NCI-H2081 treated with DMSO at 0.1 percent for 48 hours (cell line): Measurements from ENCODE around the gene DPP6.
"Not testable (repeated sequence)": the region's sequence is repeated elsewhere in the genome, so short reads cannot be mapped to it uniquely, and the experiment has no call there.

Experiments
- DNase-seq: peaks from one replicate; lab custom pipeline; 2025; lab: John Stamatoyannopoulos, UW

DPP6 gene

DNA sequence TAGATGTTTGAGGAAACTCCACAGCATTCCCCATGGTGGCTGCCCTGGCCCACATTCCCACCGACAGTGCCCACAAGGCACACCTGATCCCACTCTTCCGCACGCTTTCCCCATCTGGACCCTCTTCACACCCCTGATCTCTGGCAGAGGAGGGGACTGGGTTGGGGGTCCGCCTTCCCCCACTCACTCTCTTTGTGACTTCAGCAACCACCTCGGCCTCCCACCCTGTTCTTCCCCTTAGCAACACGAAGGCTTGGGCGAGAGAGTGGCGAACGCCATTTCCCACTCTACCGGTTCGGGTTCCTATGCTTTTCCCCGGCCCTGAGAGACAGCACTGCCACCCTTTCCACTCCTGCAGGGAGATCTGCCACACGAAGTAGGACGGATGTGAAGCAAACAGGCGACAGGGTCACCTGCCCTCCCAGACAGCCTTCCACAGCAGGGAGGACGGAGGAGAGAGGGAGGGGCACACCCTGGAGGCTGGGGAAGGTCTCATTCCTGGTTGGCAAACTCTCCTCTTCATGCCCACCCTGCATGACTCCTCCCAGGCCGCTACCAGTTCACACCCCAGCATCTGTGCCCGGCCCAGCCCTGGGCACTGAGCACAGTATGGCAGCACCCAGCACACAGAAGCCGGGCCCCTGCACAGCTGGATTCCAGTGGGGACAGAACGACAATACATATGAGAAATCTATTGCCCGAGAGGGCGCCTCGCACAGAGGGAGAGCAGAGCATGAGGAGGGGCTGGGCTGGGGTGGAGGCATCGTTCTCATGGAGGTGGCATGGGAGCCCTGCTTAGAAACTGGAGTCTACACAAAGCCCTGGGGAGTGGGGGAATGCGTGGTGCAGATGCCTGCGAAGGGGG is 857.3 kb downstream of the DPP6 start:
- no peak for DNase-seq

DNA sequence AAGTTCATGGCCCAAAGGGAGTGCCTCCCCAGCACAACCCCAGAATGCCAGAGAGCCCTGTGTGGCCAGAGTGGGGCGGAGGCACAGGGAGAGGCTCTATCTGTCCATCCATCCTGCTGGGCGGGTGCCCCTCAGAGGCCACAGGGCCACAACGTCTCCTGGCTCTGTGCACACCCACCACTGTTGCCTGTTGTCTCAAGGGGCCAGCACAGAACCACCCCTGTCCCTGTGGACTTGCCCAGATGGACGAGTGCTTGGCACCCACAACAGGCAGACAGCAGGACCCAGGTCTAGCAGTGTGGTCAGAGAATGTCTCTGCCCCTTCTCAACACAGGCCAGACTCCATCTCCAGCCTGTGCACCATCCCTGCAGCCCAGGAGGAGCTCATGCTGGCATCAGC is 857.9 kb downstream of the DPP6 start:
- no peak for DNase-seq

DNA sequence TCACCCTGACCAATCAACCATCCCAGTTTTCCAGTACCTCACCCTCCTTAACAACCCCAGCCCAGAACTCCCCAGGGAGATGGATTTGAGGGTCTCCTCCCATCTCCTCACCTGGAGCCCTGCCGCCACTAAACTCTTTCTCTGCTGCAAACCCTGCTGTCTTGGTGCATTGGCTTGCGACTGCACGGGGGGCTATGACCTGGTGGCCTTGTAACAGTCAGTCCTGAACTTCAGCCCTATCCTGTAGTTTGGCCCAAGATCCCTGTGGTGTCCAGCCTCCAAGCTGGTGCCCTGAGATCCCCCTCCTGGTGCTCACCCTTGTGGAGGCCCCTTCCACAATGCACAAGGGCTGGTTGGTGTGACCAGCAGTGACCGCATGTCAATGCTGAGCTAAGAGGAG is 858.8 kb downstream of the DPP6 start:
- no peak for DNase-seq

DNA sequence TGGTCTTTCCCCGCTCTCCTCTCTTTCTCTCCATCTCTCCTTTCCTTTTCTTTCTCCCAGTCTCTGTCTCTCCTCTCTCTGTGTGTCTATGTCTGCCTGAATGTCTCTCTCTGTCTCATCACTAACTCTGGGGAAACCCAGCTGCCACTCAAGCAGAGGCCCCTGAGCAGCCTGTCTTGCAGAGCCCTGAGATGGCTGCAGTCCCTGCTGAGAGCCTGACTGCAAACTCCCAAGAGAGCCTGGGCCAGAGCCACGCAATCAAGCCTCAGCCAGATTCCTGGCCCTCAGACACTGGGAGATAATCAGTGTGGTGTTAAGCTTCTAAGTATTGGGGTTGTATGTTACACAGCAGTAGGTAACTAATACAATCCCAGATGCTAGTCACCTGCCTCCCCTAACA is 859.2 kb downstream of the DPP6 start:
- no peak for DNase-seq

DNA sequence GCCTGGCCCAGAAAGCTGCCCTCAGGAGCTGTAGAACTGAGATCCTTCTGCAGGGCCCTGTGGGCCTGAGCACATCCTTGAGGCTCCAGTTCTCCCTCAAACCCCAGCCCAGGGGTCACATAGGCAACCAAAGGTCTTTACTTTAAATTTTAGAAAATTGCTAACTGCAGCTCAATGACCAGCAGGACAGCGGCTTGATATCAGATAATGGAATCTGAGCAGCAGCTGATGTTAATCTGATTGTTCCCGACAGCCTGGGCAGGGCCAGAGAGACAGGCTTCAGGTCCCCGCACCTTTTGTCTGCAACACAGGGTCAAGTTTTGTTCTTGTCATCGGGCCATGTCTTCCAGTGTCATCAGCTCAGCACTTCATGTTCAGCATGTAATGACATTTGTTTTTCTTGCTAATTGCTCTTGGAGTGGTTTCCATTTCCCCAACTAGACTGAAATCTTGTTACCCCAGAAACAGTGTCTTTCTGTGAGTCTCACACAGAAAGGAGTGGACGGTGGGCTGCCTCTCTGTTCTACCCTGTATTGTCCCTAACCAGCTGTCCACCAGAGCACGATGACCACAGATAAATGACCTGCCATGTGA is 859.8 kb downstream of the DPP6 start:
- no peak for DNase-seq

DNA sequence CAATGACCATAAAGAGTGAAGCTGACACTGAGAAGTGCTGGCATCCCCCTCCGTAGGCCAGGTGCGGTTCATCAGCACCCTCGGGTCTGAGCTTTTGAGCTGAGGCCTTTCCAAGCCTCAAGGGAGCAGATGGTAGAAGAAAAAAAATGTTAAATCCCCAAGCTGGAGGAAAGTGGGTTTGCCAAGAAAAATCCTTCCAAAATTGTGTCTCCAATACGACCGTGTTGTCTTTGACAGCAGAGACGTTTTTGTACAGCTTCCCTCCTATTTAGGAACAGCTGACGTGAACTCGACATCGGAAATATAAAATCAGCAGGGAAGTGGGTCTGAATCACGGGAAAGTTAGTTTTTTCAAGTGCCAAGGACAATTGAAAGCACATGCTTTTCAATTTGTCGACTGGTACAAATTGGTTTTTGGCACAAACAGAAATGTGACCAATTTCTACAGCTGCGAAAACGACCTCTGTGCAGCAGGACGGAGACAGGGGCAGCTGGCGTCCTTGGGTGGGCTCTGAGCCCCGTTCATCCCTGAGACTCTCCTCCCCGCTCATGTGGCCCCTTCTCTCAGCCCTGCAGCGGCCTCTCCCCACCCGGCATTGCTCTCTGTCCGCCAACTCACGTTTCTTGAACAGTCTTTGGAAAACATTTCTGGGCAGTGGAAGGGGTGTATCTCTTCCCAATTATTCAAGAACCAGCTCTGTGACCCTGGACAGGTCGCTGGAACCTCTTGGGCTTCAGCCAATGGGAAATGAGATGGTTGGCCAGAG is 860.9 kb downstream of the DPP6 start:
- DNase-seq: no peak

DNA sequence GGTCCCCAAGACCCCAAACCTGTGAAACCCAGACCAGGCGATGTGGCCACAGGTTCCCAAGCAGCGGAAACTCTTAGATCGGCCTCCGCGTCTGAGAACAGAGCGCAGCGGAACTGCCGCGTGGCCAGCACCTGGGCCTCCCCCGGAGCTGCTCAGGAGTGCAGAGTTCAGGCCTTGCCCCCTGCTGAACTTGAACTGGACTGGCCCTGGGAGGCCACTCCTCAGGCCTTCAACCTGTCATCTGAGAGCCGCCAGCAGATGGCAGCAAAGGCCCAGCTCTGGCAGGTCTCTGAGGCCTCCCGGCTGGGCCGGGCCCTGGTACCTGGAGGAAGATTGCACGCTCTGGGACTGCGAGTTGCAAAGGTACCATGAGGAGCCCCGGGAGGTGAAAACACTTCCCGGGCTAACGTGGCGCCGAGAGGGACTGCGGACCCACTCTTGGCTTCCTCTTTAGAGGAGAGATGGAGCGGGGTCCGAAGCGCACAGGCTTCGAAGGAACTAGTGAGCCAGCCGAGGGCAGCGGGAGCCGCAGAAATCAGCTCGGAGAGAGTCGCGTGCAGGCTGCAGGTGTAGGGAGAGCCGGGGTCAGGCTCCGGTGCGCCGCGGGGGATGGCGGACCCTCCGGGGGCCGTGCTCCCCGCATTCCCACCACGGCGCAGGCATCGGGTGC is 861.6 kb downstream of the DPP6 start:
- DNase-seq: no peak

DNA sequence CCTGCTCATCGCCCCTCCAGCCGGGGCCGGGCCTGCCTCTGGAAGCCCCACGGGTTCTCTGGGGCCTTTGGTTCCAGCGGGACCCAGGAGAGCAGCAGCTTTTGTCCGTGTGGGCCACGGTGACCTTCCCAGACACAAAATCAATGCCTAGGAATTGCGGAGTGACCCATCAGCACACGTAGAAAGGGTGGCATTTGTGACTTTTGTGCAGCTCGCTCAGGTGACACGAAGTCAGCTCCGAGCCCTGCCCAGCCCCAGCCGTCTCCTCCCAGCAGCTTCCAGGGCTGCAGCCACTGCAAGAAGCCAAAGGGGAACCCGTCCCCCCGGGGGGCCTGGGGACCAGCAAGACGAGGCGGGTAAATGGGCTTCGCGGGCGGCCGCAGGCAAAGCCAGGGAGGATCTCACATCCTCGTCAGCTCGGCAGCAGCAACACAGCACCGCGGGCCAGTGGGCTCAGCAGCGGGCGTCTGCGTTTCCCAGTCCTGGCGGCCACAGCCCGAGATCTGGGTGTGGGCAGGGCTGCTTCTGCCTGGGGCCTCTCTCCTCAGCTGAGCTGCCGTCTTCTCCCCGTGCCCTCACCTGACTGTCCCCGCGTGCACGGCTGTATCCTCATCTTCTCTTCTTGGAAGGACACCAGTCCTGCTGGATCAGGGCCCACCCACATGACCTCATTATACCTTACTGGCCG is 862.3 kb downstream of the DPP6 start:
- no peak for DNase-seq

DNA sequence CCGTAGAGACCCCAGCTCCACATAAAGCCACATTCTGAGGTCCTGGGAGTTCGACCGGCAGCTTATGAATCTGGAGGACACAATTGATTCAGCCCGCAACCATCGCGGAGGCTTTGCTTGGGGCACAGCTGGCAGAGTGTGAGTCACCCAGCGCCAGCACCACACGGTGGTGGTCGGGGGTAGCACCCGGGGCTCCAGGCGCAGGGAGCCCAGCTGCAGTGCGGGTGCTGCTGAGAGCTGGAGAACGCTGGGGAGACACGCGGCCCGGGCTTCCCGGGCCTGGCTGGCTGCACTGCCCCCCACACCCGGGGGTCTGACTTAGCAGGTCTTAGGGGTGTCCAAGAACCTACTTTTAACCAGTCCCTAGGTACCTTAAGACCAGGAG is 862.8 kb downstream of the DPP6 start:
- DNase-seq: no peak

DNA sequence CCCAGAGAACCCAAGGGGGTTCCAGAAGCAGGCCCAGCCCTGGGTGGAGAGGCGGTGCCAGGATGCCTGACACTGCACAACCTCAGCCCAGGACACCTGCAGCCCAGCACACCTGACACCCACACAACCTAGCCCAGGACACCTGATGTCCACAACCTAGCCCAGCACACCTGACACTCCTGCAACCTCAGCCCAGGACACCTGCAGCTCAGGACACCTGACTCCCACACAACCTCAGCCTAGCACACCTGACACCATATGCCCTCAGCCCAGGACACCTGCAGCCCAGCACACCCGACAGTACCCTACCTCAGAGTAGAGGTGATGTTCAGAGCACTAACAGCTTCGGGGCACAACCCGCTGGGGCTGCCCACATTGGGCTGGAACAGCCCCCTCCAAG is 863.4 kb downstream of the DPP6 start:
- DNase-seq: no peak

DNA sequence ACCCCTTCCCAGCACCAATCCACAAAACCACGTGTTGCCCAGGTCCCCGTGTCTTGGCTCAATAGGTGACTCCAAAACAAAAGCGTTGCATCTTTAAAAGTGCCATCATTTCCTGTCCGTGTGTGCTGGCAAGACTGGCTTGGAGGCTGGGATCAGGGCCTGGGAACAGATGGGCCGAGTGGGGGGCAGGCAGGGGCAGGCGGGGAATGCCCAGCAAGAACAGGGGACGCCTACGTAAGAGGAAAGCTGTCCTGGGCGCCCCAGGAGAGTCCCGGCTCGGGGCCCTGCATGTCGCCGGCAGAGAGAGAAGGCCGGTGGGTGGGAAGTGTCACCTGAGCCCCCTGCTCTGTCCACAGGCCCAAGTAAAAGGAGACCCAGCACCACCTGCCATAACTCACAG is 864.2 kb downstream of the DPP6 start:
- DNase-seq: no peak

DNA sequence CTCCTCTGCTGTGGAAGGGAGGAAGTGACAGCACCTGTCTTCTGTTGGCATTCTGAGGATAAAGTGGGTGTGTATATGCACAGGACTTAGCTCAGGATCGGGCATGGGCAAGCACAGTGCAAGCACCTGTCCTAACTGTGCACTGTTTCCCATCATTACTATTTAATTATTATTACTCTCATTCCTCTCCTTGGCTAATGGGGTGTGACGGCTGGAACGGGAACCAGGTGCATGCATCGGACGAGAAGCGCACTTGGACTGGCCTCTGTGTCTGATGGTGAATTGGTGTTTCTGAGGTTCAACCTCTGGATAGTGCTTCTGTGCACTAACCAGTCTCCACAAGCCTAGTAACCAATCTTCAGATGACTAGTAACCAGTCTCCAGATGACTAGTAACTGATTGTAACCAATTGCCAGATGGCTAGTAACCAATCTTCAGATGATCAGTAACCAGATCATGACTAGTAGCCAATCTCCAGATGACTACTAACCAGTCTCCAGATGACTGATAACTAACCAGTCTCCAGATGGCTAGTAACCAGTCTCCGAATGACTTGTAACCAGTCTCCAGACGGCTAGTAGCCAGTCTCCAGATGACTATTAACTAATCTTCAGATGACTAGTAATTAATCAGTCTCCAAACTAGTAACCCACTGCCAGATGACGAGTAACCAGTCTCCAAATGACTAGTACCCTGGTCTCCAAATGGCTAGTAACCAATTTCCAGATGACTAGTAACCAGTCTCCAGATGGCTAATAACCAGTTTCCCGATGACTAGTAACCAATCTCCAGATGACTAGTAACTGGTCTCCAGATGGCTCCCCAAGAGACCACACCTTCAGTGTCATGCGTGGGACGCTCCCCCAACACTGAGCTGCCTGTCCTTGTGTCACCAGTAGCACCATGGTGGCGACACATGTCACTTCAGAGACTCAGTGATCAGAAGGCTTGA is 864.9 kb downstream of the DPP6 start:
- DNase-seq: no peak

DNA sequence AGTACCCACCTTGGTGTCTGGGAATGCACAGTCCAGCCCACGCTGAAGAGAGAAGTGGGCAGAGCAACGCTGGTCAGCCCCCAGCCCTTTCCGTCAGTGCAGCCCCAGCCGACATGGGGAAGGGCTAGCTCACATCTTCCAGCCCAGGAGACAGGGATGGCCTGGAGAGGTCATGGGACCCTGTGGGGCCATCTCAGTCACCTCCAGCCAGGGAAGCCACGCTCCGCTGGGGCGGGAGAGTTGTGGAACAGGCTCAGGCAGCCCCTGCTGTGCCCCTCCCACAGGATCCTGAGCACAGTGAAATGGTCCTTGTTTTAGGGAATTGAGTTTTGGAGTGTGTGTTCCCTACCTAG is 865.6 kb downstream of the DPP6 start:
- no peak for DNase-seq

DNA sequence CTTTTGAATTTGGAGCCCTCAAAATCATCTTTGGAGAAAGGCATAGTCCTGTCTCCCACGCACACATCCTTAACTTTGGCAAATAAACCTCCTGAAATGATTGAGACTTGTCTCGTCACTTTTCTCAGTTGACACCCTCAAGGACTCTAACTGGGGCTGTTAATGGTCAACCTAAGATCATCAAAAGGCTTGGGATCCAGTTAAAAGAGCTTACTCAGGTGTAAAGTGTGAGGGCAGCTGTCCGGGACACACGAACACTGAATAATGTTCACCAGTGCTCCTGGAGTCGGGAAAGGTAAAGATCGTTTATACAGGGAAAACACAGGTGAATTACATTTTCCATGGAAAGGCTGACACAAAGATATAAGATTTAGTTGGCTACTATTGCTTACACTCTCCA is 866.1 kb downstream of the DPP6 start:
- DNase-seq: no peak

DNA sequence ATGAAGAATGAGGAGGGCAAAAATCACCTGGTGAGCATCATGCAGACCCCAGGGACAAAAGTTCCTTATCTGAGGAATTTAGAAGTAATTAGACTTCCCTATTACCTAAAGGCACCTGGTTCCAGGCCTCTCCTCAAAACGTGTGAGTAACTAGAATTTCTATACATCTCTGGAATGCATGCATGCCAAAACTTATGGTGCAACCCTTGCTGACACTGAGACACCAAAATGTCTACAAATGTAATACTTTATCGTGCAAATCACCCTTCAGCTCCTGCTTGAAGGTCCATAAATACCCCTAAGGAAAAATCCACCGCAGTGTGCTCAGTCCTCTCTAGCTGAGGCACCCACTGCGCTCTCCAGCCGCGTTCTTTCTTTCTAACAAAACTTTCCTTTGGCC is 866.5 kb downstream of the DPP6 start:
- DNase-seq: no peak

DNA sequence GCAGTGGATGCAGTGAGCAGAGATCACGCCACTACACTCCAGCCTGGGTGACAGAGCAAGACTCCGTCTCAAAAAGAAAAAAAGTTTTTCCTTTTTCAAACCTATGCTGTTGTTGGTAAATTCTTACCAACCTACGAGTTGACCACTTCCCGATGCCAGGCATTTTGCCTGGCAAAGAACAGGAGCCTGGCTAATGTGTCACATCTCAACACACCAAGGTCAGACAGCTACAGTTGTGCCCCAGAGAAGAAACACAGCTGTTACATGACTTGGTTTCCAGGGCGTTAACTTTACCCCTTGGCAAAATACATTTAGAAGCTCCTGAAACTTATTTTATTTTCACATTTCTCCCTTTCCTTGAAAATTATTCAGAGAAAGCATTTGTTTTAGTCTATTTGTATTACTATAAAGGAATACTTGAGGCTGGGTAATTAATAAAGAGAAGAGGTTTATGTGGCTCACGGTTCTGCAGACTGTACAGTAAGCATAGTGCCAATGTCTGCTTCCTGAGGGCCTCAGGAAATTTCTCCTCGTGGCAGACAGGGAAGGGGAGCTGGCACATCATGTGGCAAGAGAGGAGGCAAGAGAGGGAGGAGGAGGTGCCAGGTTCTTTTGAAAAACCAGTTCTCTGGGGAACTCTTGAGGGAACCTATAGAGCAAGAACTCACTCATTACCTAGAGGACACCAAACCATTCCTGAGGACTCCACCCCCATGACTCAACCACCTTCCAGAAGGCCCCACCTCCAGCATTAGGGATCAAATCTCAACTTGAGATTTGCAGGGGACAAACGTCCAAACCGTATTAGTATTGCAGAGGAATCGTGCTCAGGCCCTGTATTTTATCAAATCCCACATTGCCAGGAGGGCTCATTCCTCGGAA is 867.4 kb downstream of the DPP6 start:
- DNase-seq: no peak

DNA sequence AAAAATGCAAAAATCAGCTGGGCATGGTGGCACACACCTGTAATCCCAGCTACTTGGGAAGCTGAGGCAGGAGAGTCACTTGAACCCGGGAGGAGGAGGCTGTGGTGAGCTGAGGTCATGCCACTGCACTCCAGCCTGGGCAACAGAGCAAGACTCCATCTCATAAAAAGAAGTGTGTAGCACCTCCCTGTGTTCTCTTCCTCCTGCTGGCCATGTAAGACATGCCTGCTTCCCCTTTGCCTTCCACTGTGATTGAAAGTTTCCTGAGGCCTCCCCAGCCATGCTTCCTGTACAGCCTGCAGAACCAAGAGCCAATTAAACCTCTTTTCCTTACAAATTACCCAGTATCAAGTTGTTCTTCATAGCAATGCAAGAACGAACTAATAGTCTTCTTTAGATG is 870.3 kb downstream of the DPP6 start:
- not testable (repeated sequence) for DNase-seq

DNA sequence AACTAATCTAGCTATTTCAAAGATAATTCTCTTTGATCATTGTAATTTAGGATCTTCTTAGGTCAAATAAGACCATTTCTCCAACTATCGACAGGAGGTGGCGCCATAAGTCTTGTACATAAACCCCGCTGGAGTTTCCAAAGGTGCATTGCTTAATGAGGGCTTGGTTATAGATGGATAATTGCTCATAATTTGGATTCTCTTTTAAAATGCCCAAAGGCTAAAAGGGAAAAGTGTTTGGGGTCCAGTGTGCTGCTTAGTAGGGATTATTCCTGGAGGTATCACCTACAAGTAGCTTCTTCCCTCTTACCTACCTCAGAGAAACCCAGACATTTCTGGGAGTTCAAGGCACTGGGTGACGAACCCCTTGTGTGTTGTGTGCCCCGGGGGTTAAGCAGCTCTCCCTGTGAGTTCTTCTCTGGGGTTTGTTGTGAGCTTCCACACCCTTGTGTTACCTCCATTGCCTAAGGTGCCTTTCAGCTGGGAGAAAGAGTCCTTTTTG is 875.5 kb downstream of the DPP6 start:
- peak; percentile 57 for DNase-seq

DNA sequence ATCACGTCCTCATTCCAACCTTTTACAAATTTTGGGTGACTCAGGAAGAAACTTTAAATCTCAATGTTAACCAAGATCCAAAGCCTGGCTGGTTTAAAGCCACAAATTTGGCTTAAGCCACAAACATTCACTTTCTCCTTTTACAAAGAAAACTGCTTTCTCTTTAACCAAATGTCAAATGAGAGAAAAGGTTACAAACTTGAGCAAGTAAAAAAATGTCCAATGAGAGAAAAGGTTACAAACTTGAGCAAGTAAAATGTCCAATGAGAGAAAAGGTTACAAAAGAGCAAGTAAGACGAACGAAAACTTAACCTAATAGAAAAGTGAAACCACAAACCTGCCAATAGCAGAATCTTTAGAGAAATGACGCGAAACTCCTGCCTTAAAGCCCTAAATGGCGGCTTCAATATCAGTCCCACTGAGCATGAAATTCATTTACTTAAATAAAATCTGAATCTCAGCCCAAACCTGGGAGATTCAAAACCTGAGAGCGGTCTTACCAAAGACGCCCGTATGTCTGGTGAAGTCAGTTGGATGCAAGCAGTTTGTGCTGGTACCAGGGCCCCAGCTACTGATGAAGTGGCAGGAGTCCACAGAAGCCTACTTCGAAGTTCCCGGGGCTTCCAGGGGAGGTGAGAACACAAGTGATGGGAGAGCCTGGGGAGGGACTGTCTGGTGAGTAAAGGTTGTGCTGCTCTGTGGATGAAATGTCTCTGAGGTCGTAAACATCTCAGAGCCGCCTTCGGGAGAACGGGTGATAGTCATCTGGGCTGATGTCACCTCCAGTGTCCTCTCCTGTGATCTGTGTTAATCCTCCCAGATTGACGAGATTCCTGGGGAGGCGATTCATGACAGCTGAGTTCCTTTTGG is 876.2 kb downstream of the DPP6 start:
- DNase-seq: no peak
